Pancreas (tissue), 10 donors: ENCODE results near the gene BIRC2. TPM values are rescaled to one million over a fixed set of nuclear protein-coding genes. Genes with fewer than 3 reads are reported as not detected.

Experiments
- ATAC-seq, 4 donors: fragments of 200-7000 bp; cut with Tn5 transposase; one replicate each; pipeline versions ENCODE4 v1.8.0 to v1.9.1; 2020; ENCODE audit warnings: mild to moderate bottlenecking in 4 of 4, moderate library complexity in 4 of 4
- DNase-seq, 6 donors: peaks; one replicate each; pipeline ENCODE4 v3.0.0-alpha.2; 2020
- FAIRE-seq: peaks from 2 replicates; lab custom pipeline; 2012; peaks lifted over from hg19 to GRCh38; lab: Jason Lieb, UNC
- H3K27ac ChIP-seq, 4 donors: fragments of 200-600 bp; sonication (generic); 1 replicate in 3 of 4; 2 replicates in 1 of 4; pipeline versions ENCODE4 v1.5.0 to v1.8.0; 2020
- H3K27me3 ChIP-seq, 4 donors: fragments of 200-600 bp; one replicate each; pipeline ENCODE4 v1.8.0; 2021
- H3K36me3 ChIP-seq, 3 donors: fragments of 200-600 bp; sonication (generic) in 1 of 3; one replicate each; pipeline versions ENCODE4 v1.5.0 to v1.8.0; 2020 to 2021
- H3K4me1 ChIP-seq, 3 donors: fragments of 200-600 bp; one replicate each; pipeline ENCODE4 v1.8.0; 2021
- H3K4me3 ChIP-seq, 4 donors: fragments of 200-600 bp; sonication (generic) in 2 of 4; one replicate each; pipeline versions ENCODE4 v1.5.0 to v1.8.0; 2020 to 2021
- H3K9me3 ChIP-seq, 4 donors: fragments of 200-600 bp; one replicate each; pipeline ENCODE4 v1.8.0; 2021
- WGBS, 2 donors: extraction: QIAGEN DNeasy Blood & Tissue Kit; methylation state at CpG; one replicate each; pipeline ENCODE4 v1.1.7; 2013; 5-methylcytosine and 5-hydroxymethylcytosine counted together
- intact Hi-C, 3 donors: fragments of 100-400 bp; cut with DNase I; formaldehyde crosslinking; loops; one replicate each; pipeline versions ENCODE4 v1.11.1 to v1.14.2; 2022
- polyA plus RNA-seq, 2 donors: library from polyadenylated mRNA; stranded (reverse); fragments of 200-250 nt; gene quantifications; one replicate each; pipeline ENCODE4 v1.2.3, GENCODE V29; 2013
- total RNA-seq, 6 donors: library from RNA; stranded (reverse); fragmentation: NEBNext Ultra II Directional in 4 of 6; extraction: Animal tissue kit (Norgen Biotek cat#: 25700) in 4 of 6; gene quantifications; one replicate each; pipeline versions ENCODE4 v1.2.1 to v1.2.4, GENCODE V29; 2021 to 2023
- TF ChIP-seq, protein P1 (sequence below), 4 donors: fragments of 200-600 bp; sonication (generic) in 3 of 4; IDR thresholded peaks; one replicate each; pipeline versions ENCODE4 v1.5.0 to v1.8.0; 2021; ENCODE audit warnings: antibody characterized with exemption in 4 of 4
- donor health status: healthy with polysubstance abuse.
- donor health status: DM: no; HTN: no; CAD: no; lungs with moderate emphysema.
- donor health status: DM: no; HTN: no; CAD: no.
- donor health status: control.
- donor health status: control.
- donor health status: Bipolar disorder and iron deficiency.
- donor health status: DM: yes; HTN: yes; CAD: no.
- donor health status: DM: no; HTN: no; CAD: no.
- donor health status: DM: no; HTN: no; CAD: no.
- donor health status: DM: yes; HTN: yes; CAD: no.

Gene BIRC2
- total and polyA plus RNA-seq, 8 donors, result 20.2 to 39.1 (median 23.4) TPM

DNA sequence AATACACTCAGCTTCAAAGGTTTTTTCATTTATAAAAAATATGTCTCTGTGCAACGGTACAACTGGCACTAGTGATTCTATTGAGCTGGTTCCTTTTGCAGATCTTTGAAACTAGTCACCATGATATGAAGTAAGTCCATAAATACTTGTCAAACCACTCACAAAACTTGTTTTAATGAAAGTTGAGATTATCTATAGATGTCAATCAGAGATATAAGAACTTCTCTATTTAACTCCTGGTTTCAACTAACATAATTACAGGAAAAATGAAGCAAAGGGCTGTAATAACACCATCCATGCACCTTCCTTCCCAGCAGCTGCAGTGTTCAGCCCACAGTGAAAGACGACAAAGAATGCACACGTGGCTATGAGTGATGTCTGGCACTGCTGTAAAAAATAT lies 60.9 kb downstream of the BIRC2 start:
- H3K4me1 ChIP-seq, result no peaks in the 10 kb centered on the region
- H3K36me3 ChIP-seq, result peaks cover 0 to 4% (median 0%) of the 10 kb centered on the region in 3 donors
- DNase-seq, result no peak
- H3K9me3 ChIP-seq, result no peaks in the 10 kb centered on the region
- FAIRE-seq, result no peak
- 66 to 73% methylated on average over 3 of the region's 3 CpGs for WGBS, 2 donors
- intact Hi-C loops, result no loop called here
- no peaks in the 10 kb centered on the region for H3K27me3 ChIP-seq
- TF ChIP-seq, protein P1, sequence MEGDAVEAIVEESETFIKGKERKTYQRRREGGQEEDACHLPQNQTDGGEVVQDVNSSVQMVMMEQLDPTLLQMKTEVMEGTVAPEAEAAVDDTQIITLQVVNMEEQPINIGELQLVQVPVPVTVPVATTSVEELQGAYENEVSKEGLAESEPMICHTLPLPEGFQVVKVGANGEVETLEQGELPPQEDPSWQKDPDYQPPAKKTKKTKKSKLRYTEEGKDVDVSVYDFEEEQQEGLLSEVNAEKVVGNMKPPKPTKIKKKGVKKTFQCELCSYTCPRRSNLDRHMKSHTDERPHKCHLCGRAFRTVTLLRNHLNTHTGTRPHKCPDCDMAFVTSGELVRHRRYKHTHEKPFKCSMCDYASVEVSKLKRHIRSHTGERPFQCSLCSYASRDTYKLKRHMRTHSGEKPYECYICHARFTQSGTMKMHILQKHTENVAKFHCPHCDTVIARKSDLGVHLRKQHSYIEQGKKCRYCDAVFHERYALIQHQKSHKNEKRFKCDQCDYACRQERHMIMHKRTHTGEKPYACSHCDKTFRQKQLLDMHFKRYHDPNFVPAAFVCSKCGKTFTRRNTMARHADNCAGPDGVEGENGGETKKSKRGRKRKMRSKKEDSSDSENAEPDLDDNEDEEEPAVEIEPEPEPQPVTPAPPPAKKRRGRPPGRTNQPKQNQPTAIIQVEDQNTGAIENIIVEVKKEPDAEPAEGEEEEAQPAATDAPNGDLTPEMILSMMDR (IDR thresholded peaks at IDR 0.05), result no peak
- no peak overlapping the region for H3K27ac ChIP-seq
- no peak overlapping the region for H3K4me3 ChIP-seq
- no peak for ATAC-seq

- DNase-seq, result no peak
- Histone ChIP-seq H3K4me3 (no peak overlapping the region), H3K36me3 (peaks cover 0 to 4% (median 0%) of the 10 kb centered on the region in 3 donors), H3K27me3 (no peaks in the 10 kb centered on the region), H3K27ac (no peak overlapping the region), H3K9me3 (no peaks in the 10 kb centered on the region), H3K4me1 (no peaks in the 10 kb centered on the region)
- ATAC-seq, result no peak
- TF ChIP-seq, protein P1 (IDR thresholded peaks at IDR 0.05), result no peak
- WGBS, 2 donors, result 91 to 94% methylated on average over 1 of the region's 1 CpG
- intact Hi-C loops, result no loop called here
- FAIRE-seq, result no peak
Measured at GRCh38 chr11:102408339-102408738, 61.3 kb downstream of the BIRC2 start.

GRCh38 chr11:102410382-102410784 lies 63.4 kb downstream of the BIRC2 start:
- no peak for FAIRE-seq
- no peaks in the 10 kb centered on the region for H3K27me3 ChIP-seq
- 86 to 91% methylated on average over 5 of the region's 5 CpGs for WGBS, 2 donors

DNA sequence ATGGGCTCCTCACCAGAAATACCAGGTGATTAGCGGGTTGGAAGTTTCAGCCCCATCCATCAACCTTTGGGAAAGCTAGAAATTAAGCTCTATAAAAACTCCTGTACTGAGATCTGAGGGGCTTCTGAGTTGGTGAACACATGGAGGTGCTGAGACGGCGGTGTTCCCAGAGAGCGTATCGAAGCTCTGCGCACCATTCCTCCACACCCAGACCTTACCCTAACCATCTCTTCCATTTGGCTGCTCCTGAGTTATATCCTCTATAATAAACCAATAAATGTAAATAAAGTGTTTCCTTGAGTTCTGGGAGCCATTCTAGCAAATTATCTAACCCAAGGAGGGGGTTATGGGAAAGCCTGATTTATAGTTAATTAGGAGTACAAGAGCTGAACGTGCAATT lies 64.1 kb downstream of the BIRC2 start:
- H3K27ac ChIP-seq, result no peak overlapping the region
- DNase-seq (no peak), FAIRE-seq (no peak), ATAC-seq (no peak)
- no peaks in the 10 kb centered on the region for H3K36me3 ChIP-seq
- H3K9me3 ChIP-seq, result no peaks in the 10 kb centered on the region
- H3K4me3 ChIP-seq, result no peak overlapping the region
- no peaks in the 10 kb centered on the region for H3K4me1 ChIP-seq
- WGBS, 2 donors, result 93% methylated on average over 7 of the region's 7 CpGs
- TF ChIP-seq, protein P1 (IDR thresholded peaks at IDR 0.05), result no peak
- no peaks in the 10 kb centered on the region for H3K27me3 ChIP-seq
- intact Hi-C loops, result no loop called here

More at GRCh38 chr11:102410382-102410784, 63.4 kb downstream of the BIRC2 start:
- Histone ChIP-seq H3K4me3 (no peak overlapping the region), H3K9me3 (no peaks in the 10 kb centered on the region), H3K4me1 (no peaks in the 10 kb centered on the region), H3K27ac (no peak overlapping the region), H3K36me3 (peaks cover 0 to 1% (median 0%) of the 10 kb centered on the region in 3 donors)
- DNase-seq, result no peak
- TF ChIP-seq, protein P1 (IDR thresholded peaks at IDR 0.05), result no peak
- no peak for ATAC-seq
- intact Hi-C loops, result no loop called here

DNA sequence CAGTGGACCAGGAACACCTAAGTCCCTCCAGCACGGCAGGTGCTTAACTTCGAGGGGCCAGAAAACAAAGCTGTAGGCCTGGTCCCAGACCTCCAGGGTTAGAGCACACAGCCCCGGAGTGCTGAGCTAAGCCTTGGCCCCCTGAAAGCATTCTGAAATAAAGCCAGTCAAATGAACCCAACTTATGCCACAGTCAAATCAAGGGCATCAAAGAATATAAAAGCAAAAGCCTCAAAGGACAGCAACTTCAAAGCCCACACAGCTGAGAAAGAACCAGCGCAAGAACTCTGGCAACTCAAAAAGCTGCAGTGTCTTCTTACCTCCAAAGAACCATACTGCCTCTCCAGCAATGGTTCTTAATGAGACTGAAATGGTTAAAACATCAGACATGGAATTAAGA lies 66.5 kb downstream of the BIRC2 start:
- TF ChIP-seq, protein P1 (IDR thresholded peaks at IDR 0.05), result no peak
- no peak overlapping the region for H3K27ac ChIP-seq
- 96 to 97% methylated on average over 4 of the region's 4 CpGs for WGBS, 2 donors
- no peaks in the 10 kb centered on the region for H3K4me1 ChIP-seq
- no peaks in the 10 kb centered on the region for H3K9me3 ChIP-seq
- FAIRE-seq (no peak), DNase-seq (no peak), ATAC-seq (no peak)
- intact Hi-C loops, result no loop called here
- no peaks in the 10 kb centered on the region for H3K36me3 ChIP-seq
- H3K4me3 ChIP-seq, result no peak overlapping the region
- H3K27me3 ChIP-seq, result no peaks in the 10 kb centered on the region
